OCI-LY3 (cell line): ENCODE data around the gene ATL1.

Experiments
- CTCF ChIP-seq: fragments of 200-600, 300-600 bp; sonication (generic); IDR thresholded peaks from 2 replicates; pipeline ENCODE4 v1.5.1; 2014; ENCODE audit warnings: antibody characterized with exemption, low read length, low read depth
- EZH2phosphoT487 ChIP-seq: fragments of 200-600 bp; shearing (Covaris generic); IDR thresholded peaks from 2 replicates; pipeline ENCODE4 v1.6.1; 2018; ENCODE audit warnings: antibody characterized with exemption, mixed run types, low read depth

DNA sequence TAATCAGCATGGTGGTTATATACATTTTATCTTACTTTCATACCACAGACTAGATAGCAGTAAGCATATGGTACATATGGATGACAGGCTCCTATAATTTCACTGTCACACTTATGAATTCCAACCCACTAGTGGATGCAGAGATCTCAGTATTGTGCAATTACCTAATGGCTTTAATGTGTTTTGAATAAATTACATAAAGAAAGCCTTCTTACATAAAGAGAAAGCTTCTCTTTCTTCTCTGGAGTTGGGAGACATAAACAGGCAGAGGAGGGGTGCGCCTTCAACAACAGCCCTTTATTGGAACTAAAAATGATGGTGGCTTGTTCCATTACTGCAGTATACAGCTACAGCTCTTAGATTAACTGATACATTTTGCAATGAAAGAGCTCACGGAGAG is 55.6 kb downstream of the ATL1 start:
- no peak for TF ChIP-seq EZH2phosphoT487
- TF ChIP-seq CTCF = no peak
